ENCODE measurements around the gene CTDSPL. TPM values are rescaled to one million over a fixed set of nuclear protein-coding genes. Genes with fewer than 3 reads are reported as not detected.

CTDSPL gene
- total and polyA plus RNA-seq, 2 of the 13 experiments (the other 11 are each of a cell fraction or from before 2014, with no cell fraction given): 26.1 to 142 TPM

DNA sequence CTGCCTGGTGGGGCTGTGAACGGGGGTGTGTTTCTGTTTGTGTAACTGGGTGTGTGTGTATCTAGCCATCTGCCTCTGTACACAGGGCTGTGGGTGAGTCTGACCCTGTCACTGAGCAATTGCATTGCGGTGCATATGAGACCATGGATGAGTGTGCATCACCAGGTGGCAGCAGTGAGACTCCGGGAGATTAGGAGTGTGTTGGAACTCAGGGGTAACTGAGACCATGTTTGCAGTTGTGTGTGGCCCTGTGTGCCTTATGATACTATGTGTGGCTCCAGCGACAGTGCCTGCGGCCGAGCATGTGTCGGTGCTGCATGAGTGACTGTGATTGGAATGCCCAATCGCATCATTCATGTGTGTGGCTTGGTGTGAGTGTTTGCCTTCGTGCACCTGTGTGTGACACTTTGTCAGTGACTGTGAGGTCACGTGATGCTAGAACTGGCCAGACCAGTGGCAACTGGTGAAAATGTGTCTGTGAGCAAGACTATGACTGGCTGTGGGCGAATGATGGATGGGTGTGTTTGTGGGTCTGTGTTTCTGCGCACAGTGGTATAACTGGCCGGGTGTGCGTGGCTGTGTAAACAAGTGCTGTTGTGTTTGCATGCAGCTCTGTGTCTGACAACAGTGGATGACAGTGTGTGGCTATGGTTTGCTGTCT, 142.9 kb downstream of the CTDSPL start (continued):
- TF ChIP-seq, protein P1, sequence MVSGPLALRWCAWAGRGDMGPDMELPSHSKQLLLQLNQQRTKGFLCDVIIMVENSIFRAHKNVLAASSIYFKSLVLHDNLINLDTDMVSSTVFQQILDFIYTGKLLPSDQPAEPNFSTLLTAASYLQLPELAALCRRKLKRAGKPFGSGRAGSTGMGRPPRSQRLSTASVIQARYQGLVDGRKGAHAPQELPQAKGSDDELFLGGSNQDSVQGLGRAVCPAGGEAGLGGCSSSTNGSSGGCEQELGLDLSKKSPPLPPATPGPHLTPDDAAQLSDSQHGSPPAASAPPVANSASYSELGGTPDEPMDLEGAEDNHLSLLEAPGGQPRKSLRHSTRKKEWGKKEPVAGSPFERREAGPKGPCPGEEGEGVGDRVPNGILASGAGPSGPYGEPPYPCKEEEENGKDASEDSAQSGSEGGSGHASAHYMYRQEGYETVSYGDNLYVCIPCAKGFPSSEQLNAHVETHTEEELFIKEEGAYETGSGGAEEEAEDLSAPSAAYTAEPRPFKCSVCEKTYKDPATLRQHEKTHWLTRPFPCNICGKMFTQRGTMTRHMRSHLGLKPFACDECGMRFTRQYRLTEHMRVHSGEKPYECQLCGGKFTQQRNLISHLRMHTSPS (CRISPR knock-in tag; IDR thresholded peaks at IDR 0.05; ENCODE audit: low read depth): no peak; the same call in 1 of the 2 replicates
- no peak for TF ChIP-seq DDIT3 (CRISPR knock-in tag; IDR thresholded peaks at IDR 0.05)
- no peak for TF ChIP-seq CHCHD3 (CRISPR knock-in tag; IDR thresholded peaks at IDR 0.05)
- TF ChIP-seq PCBP1 (IDR thresholded peaks at IDR 0.05; ENCODE audit: borderline replicate concordance, low read depth, low read length): no peak
- peak; percentile 57; the same call in 1 of the 2 replicates for TF ChIP-seq ZNF136 (CRISPR knock-in tag; IDR thresholded peaks at IDR 0.05; ENCODE audit: low read depth)
- TF ChIP-seq ATF7 (IDR thresholded peaks at IDR 0.05): no peak
- TF ChIP-seq ATF7 (CRISPR knock-in tag; IDR thresholded peaks at IDR 0.05): 0 out of 2 replicates have a peak, but pooled peaks have one; percentile 6
- TF ChIP-seq, protein P2, sequence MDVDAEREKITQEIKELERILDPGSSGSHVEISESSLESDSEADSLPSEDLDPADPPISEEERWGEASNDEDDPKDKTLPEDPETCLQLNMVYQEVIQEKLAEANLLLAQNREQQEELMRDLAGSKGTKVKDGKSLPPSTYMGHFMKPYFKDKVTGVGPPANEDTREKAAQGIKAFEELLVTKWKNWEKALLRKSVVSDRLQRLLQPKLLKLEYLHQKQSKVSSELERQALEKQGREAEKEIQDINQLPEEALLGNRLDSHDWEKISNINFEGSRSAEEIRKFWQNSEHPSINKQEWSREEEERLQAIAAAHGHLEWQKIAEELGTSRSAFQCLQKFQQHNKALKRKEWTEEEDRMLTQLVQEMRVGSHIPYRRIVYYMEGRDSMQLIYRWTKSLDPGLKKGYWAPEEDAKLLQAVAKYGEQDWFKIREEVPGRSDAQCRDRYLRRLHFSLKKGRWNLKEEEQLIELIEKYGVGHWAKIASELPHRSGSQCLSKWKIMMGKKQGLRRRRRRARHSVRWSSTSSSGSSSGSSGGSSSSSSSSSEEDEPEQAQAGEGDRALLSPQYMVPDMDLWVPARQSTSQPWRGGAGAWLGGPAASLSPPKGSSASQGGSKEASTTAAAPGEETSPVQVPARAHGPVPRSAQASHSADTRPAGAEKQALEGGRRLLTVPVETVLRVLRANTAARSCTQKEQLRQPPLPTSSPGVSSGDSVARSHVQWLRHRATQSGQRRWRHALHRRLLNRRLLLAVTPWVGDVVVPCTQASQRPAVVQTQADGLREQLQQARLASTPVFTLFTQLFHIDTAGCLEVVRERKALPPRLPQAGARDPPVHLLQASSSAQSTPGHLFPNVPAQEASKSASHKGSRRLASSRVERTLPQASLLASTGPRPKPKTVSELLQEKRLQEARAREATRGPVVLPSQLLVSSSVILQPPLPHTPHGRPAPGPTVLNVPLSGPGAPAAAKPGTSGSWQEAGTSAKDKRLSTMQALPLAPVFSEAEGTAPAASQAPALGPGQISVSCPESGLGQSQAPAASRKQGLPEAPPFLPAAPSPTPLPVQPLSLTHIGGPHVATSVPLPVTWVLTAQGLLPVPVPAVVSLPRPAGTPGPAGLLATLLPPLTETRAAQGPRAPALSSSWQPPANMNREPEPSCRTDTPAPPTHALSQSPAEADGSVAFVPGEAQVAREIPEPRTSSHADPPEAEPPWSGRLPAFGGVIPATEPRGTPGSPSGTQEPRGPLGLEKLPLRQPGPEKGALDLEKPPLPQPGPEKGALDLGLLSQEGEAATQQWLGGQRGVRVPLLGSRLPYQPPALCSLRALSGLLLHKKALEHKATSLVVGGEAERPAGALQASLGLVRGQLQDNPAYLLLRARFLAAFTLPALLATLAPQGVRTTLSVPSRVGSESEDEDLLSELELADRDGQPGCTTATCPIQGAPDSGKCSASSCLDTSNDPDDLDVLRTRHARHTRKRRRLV (CRISPR knock-in tag; IDR thresholded peaks at IDR 0.05): 0 out of 2 replicates have a peak, but pooled peaks have one; percentile 22
- TF ChIP-seq, protein P3, sequence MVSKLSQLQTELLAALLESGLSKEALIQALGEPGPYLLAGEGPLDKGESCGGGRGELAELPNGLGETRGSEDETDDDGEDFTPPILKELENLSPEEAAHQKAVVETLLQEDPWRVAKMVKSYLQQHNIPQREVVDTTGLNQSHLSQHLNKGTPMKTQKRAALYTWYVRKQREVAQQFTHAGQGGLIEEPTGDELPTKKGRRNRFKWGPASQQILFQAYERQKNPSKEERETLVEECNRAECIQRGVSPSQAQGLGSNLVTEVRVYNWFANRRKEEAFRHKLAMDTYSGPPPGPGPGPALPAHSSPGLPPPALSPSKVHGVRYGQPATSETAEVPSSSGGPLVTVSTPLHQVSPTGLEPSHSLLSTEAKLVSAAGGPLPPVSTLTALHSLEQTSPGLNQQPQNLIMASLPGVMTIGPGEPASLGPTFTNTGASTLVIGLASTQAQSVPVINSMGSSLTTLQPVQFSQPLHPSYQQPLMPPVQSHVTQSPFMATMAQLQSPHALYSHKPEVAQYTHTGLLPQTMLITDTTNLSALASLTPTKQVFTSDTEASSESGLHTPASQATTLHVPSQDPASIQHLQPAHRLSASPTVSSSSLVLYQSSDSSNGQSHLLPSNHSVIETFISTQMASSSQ (IDR thresholded peaks at IDR 0.05; ENCODE audit: low read depth): no peak
- TF ChIP-seq, protein P3 (CRISPR knock-in tag; IDR thresholded peaks at IDR 0.05; ENCODE audit: borderline replicate concordance): no peak
- 0 out of 2 replicates have a peak, but pooled peaks have one; percentile 51 for TF ChIP-seq ADNP (CRISPR knock-in tag; IDR thresholded peaks at IDR 0.05)
- TF ChIP-seq, protein P4, sequence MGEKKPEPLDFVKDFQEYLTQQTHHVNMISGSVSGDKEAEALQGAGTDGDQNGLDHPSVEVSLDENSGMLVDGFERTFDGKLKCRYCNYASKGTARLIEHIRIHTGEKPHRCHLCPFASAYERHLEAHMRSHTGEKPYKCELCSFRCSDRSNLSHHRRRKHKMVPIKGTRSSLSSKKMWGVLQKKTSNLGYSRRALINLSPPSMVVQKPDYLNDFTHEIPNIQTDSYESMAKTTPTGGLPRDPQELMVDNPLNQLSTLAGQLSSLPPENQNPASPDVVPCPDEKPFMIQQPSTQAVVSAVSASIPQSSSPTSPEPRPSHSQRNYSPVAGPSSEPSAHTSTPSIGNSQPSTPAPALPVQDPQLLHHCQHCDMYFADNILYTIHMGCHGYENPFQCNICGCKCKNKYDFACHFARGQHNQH (CRISPR knock-in tag; IDR thresholded peaks at IDR 0.05): peak; percentile 20; the same call in 1 of the 2 replicates
- no peak for TF ChIP-seq SP1 (IDR thresholded peaks at IDR 0.05)
- TF ChIP-seq SP1 (CRISPR knock-in tag; IDR thresholded peaks at IDR 0.05): peak; percentile 38
- TF ChIP-seq ZNF367 (CRISPR knock-in tag; IDR thresholded peaks at IDR 0.05; ENCODE audit: borderline replicate concordance): 0 out of 2 replicates have a peak, but pooled peaks have one; percentile 22
- 0 out of 2 replicates have a peak, but pooled peaks have one; percentile 35 for TF ChIP-seq EEA1 (CRISPR knock-in tag; IDR thresholded peaks at IDR 0.05; ENCODE audit: borderline replicate concordance)
- TF ChIP-seq NPAS2 (CRISPR knock-in tag; IDR thresholded peaks at IDR 0.05; ENCODE audit: borderline replicate concordance): no peak

Measured in HepG2 (cell line).